Measurements from ENCODE around the gene ADARB2. TPM values are rescaled to one million over a fixed set of nuclear protein-coding genes. Genes with fewer than 3 reads are reported as not detected.

Gene ADARB2
- total and polyA plus RNA-seq, 2 experiments from 2014 or later = not detected

GRCh38 chr10:1609648-1609970 lies 127.7 kb downstream of the ADARB2 start:
- WGBS, 2 experiments (ENCODE audit: low coverage in 1 of 2, low lambda C conversion rate in 2 of 2, missing lambda C conversion rate in 2 of 2) = 30 to 31% methylated on average over 11 of the region's 11 CpGs

GRCh38 chr10:1608851-1609647 lies 128.3 kb downstream of the ADARB2 start:
- Histone ChIP-seq H3K4me1 (ENCODE audit: insufficient read depth) (no peaks in the 10 kb centered on the region), H3K36me3 (ENCODE audit: low read depth) (no peaks in the 10 kb centered on the region), H3K9me3 (ENCODE audit: low read depth) (no peaks in the 10 kb centered on the region), H3K9ac (no peak overlapping the region), H3K9me2 (ENCODE audit: insufficient read depth) (no peaks in the 10 kb centered on the region), H4K20me1 (ENCODE audit: insufficient read depth) (no peaks in the 10 kb centered on the region), H3K79me2 (ENCODE audit: insufficient read depth) (no peaks in the 10 kb centered on the region), H3K27me3 (replicated peaks; ENCODE audit: insufficient read depth) (no peaks in the 10 kb centered on the region), H3K4me2 (ENCODE audit: unreplicated experiment) (no peak overlapping the region), H3K4me3 (no peak overlapping the region), H3K27ac (no peak overlapping the region), H2AFZ (no peak overlapping the region), H3F3A (ENCODE audit: insufficient read depth) (no peaks in the 10 kb centered on the region)
- peak; percentile 1 for DNase-seq
- no peak for TF ChIP-seq EZH2 (IDR thresholded peaks at IDR 0.05; ENCODE audit: insufficient read depth, poor library complexity, severe bottlenecking)
- TF ChIP-seq EZH2phosphoT487 (IDR thresholded peaks at IDR 0.05; ENCODE audit: insufficient read depth, low read depth) = no peak
- in situ Hi-C loops (cut with MboI) = no loop called here
- 6 to 7% methylated on average over 27 to 28 of the region's 28 CpGs for WGBS, 2 experiments (ENCODE audit: low coverage in 1 of 2, low lambda C conversion rate in 2 of 2, missing lambda C conversion rate in 2 of 2)

More at GRCh38 chr10:1609648-1609970, 127.7 kb downstream of the ADARB2 start:
- DNase-seq = no peak
- Histone ChIP-seq H3K9me3 (ENCODE audit: low read depth) (no peaks in the 10 kb centered on the region), H3K36me3 (ENCODE audit: low read depth) (no peaks in the 10 kb centered on the region), H3K4me3 (no peak overlapping the region), H3K4me1 (ENCODE audit: insufficient read depth) (no peaks in the 10 kb centered on the region), H4K20me1 (ENCODE audit: insufficient read depth) (no peaks in the 10 kb centered on the region), H3K4me2 (ENCODE audit: unreplicated experiment) (no peak overlapping the region), H3K27me3 (replicated peaks; ENCODE audit: insufficient read depth) (no peaks in the 10 kb centered on the region), H3K79me2 (ENCODE audit: insufficient read depth) (no peaks in the 10 kb centered on the region), H3F3A (ENCODE audit: insufficient read depth) (no peaks in the 10 kb centered on the region), H2AFZ (no peak overlapping the region), H3K9ac (no peak overlapping the region), H3K27ac (no peak overlapping the region), H3K9me2 (ENCODE audit: insufficient read depth) (no peaks in the 10 kb centered on the region)
- TF ChIP-seq EZH2phosphoT487 (IDR thresholded peaks at IDR 0.05; ENCODE audit: insufficient read depth, low read depth) (no peak), EZH2 (IDR thresholded peaks at IDR 0.05; ENCODE audit: insufficient read depth, poor library complexity, severe bottlenecking) (no peak)
- in situ Hi-C loops (cut with MboI) = no loop called here

- TF ChIP-seq EZH2 (IDR thresholded peaks at IDR 0.05; ENCODE audit: insufficient read depth, poor library complexity, severe bottlenecking) (no peak), EZH2phosphoT487 (IDR thresholded peaks at IDR 0.05; ENCODE audit: insufficient read depth, low read depth) (no peak)
- WGBS, 2 experiments (ENCODE audit: low coverage in 1 of 2, low lambda C conversion rate in 2 of 2, missing lambda C conversion rate in 2 of 2) = 3 to 27% methylated on average over 3 of the region's 3 CpGs
- Histone ChIP-seq H3K36me3 (ENCODE audit: low read depth) (no peaks in the 10 kb centered on the region), H3K79me2 (ENCODE audit: insufficient read depth) (no peaks in the 10 kb centered on the region), H3K4me3 (no peak overlapping the region), H3K27ac (no peak overlapping the region), H3K27me3 (replicated peaks; ENCODE audit: insufficient read depth) (no peaks in the 10 kb centered on the region), H3K9me2 (ENCODE audit: insufficient read depth) (no peaks in the 10 kb centered on the region), H2AFZ (no peak overlapping the region), H3F3A (ENCODE audit: insufficient read depth) (no peaks in the 10 kb centered on the region), H4K20me1 (ENCODE audit: insufficient read depth) (no peaks in the 10 kb centered on the region), H3K4me2 (ENCODE audit: unreplicated experiment) (no peak overlapping the region), H3K4me1 (ENCODE audit: insufficient read depth) (no peaks in the 10 kb centered on the region), H3K9me3 (ENCODE audit: low read depth) (no peaks in the 10 kb centered on the region), H3K9ac (no peak overlapping the region)
- no peak for DNase-seq
- in situ Hi-C loops (cut with MboI) = no loop called here
These were observed 128.9 kb downstream of the ADARB2 start for GRCh38 chr10:1608408-1608807.

GRCh38 chr10:1607466-1607865 lies 129.9 kb downstream of the ADARB2 start:
- in situ Hi-C loops (cut with MboI) = no loop called here

More at GRCh38 chr10:1607466-1607865, 129.9 kb downstream of the ADARB2 start:
- no peaks in the 10 kb centered on the region for H3K27me3 ChIP-seq (replicated peaks; ENCODE audit: insufficient read depth)
- H3K9me2 ChIP-seq (ENCODE audit: insufficient read depth) = no peaks in the 10 kb centered on the region
- H3K9me3 ChIP-seq (ENCODE audit: low read depth) = no peaks in the 10 kb centered on the region
- no peaks in the 10 kb centered on the region for H4K20me1 ChIP-seq (ENCODE audit: insufficient read depth)
- 42% methylated on average over 14 of the region's 14 CpGs for WGBS, 2 experiments (ENCODE audit: low coverage in 1 of 2, low lambda C conversion rate in 2 of 2, missing lambda C conversion rate in 2 of 2)
- no peak overlapping the region for H2AFZ ChIP-seq
- DNase-seq = no peak
- no peak overlapping the region for H3K9ac ChIP-seq
- no peak for TF ChIP-seq EZH2phosphoT487 (IDR thresholded peaks at IDR 0.05; ENCODE audit: insufficient read depth, low read depth)
- no peaks in the 10 kb centered on the region for H3K36me3 ChIP-seq (ENCODE audit: low read depth)
- H3F3A ChIP-seq (ENCODE audit: insufficient read depth) = no peaks in the 10 kb centered on the region
- H3K4me2 ChIP-seq (ENCODE audit: unreplicated experiment) = no peak overlapping the region
- H3K79me2 ChIP-seq (ENCODE audit: insufficient read depth) = no peaks in the 10 kb centered on the region
- no peak overlapping the region for H3K27ac ChIP-seq
- no peak overlapping the region for H3K4me3 ChIP-seq
- H3K4me1 ChIP-seq (ENCODE audit: insufficient read depth) = no peaks in the 10 kb centered on the region
